NCI-H2171 treated with DMSO at 0.1 percent for 48 hours (cell line): Measurements from ENCODE around the gene SLC47A1.

Source experiments
- DNase-seq: peaks from one replicate; lab custom pipeline; 2025; lab: John Stamatoyannopoulos, UW

SLC47A1 gene

GRCh38 chr17:19610311-19610710, 76.7 kb downstream of the SLC47A1 start:
- no peak for DNase-seq

- DNase-seq, result no peak
Observed at GRCh38 chr17:19610879-19611278, 77.2 kb downstream of the SLC47A1 start.

GRCh38 chr17:19613979-19614378, 80.3 kb downstream of the SLC47A1 start:
- no peak for DNase-seq

GRCh38 chr17:19614900-19615299, 81.2 kb downstream of the SLC47A1 start:
- DNase-seq, result no peak

GRCh38 chr17:19618015-19618414, 84.4 kb downstream of the SLC47A1 start:
- no peak for DNase-seq

GRCh38 chr17:19619705-19620325, 86.2 kb downstream of the SLC47A1 start:
- no peak for DNase-seq

GRCh38 chr17:19621697-19622096, 88.0 kb downstream of the SLC47A1 start:
- DNase-seq, result no peak

GRCh38 chr17:19626079-19626478, 92.4 kb downstream of the SLC47A1 start:
- DNase-seq, result no peak
